ENCODE measurements around the gene PCSK2. TPM values are rescaled to one million over a fixed set of nuclear protein-coding genes. Genes with fewer than 3 reads are reported as not detected.

The PCSK2 gene
- total and polyA plus RNA-seq, 2 of the 8 experiments (the other 6 are each of a cell fraction or from before 2014, with no cell fraction given): 1.9 to 4.2 TPM

DNA sequence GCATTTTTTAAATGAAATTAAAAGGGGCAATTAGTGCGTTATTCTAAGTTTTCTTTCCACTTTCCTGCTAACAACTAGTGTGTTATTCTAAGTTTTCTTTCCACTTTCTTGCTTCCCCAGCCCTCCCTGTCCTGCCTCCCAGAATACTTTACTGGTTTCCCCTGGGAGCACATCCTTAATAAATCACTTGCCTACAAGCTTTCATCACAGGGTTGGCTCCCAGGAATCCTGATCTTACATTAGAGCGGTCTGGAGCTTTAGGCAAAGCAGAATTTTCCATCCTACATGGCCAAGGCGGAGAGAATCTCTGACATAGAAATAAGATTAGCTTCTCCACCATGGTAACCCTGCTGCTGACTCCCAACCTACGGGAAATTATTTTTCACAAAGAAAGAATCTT, 154.0 kb downstream of the PCSK2 start (continued):
- TF ChIP-seq, protein P1, sequence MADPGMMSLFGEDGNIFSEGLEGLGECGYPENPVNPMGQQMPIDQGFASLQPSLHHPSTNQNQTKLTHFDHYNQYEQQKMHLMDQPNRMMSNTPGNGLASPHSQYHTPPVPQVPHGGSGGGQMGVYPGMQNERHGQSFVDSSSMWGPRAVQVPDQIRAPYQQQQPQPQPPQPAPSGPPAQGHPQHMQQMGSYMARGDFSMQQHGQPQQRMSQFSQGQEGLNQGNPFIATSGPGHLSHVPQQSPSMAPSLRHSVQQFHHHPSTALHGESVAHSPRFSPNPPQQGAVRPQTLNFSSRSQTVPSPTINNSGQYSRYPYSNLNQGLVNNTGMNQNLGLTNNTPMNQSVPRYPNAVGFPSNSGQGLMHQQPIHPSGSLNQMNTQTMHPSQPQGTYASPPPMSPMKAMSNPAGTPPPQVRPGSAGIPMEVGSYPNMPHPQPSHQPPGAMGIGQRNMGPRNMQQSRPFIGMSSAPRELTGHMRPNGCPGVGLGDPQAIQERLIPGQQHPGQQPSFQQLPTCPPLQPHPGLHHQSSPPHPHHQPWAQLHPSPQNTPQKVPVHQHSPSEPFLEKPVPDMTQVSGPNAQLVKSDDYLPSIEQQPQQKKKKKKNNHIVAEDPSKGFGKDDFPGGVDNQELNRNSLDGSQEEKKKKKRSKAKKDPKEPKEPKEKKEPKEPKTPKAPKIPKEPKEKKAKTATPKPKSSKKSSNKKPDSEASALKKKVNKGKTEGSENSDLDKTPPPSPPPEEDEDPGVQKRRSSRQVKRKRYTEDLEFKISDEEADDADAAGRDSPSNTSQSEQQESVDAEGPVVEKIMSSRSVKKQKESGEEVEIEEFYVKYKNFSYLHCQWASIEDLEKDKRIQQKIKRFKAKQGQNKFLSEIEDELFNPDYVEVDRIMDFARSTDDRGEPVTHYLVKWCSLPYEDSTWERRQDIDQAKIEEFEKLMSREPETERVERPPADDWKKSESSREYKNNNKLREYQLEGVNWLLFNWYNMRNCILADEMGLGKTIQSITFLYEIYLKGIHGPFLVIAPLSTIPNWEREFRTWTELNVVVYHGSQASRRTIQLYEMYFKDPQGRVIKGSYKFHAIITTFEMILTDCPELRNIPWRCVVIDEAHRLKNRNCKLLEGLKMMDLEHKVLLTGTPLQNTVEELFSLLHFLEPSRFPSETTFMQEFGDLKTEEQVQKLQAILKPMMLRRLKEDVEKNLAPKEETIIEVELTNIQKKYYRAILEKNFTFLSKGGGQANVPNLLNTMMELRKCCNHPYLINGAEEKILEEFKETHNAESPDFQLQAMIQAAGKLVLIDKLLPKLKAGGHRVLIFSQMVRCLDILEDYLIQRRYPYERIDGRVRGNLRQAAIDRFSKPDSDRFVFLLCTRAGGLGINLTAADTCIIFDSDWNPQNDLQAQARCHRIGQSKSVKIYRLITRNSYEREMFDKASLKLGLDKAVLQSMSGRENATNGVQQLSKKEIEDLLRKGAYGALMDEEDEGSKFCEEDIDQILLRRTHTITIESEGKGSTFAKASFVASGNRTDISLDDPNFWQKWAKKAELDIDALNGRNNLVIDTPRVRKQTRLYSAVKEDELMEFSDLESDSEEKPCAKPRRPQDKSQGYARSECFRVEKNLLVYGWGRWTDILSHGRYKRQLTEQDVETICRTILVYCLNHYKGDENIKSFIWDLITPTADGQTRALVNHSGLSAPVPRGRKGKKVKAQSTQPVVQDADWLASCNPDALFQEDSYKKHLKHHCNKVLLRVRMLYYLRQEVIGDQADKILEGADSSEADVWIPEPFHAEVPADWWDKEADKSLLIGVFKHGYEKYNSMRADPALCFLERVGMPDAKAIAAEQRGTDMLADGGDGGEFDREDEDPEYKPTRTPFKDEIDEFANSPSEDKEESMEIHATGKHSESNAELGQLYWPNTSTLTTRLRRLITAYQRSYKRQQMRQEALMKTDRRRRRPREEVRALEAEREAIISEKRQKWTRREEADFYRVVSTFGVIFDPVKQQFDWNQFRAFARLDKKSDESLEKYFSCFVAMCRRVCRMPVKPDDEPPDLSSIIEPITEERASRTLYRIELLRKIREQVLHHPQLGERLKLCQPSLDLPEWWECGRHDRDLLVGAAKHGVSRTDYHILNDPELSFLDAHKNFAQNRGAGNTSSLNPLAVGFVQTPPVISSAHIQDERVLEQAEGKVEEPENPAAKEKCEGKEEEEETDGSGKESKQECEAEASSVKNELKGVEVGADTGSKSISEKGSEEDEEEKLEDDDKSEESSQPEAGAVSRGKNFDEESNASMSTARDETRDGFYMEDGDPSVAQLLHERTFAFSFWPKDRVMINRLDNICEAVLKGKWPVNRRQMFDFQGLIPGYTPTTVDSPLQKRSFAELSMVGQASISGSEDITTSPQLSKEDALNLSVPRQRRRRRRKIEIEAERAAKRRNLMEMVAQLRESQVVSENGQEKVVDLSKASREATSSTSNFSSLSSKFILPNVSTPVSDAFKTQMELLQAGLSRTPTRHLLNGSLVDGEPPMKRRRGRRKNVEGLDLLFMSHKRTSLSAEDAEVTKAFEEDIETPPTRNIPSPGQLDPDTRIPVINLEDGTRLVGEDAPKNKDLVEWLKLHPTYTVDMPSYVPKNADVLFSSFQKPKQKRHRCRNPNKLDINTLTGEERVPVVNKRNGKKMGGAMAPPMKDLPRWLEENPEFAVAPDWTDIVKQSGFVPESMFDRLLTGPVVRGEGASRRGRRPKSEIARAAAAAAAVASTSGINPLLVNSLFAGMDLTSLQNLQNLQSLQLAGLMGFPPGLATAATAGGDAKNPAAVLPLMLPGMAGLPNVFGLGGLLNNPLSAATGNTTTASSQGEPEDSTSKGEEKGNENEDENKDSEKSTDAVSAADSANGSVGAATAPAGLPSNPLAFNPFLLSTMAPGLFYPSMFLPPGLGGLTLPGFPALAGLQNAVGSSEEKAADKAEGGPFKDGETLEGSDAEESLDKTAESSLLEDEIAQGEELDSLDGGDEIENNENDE (IDR thresholded peaks at IDR 0.05; ENCODE audit: insufficient replicate concordance, low read length): no peak
- TF ChIP-seq, protein P2, sequence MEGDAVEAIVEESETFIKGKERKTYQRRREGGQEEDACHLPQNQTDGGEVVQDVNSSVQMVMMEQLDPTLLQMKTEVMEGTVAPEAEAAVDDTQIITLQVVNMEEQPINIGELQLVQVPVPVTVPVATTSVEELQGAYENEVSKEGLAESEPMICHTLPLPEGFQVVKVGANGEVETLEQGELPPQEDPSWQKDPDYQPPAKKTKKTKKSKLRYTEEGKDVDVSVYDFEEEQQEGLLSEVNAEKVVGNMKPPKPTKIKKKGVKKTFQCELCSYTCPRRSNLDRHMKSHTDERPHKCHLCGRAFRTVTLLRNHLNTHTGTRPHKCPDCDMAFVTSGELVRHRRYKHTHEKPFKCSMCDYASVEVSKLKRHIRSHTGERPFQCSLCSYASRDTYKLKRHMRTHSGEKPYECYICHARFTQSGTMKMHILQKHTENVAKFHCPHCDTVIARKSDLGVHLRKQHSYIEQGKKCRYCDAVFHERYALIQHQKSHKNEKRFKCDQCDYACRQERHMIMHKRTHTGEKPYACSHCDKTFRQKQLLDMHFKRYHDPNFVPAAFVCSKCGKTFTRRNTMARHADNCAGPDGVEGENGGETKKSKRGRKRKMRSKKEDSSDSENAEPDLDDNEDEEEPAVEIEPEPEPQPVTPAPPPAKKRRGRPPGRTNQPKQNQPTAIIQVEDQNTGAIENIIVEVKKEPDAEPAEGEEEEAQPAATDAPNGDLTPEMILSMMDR (IDR thresholded peaks at IDR 0.05; ENCODE audit: control extremely low read depth in 1 of 3, insufficient read depth in 1 of 3, low read depth in 1 of 3, low read length in 3 of 3): no peak
- TF ChIP-seq SAP30 (IDR thresholded peaks at IDR 0.05; ENCODE audit: insufficient read depth, insufficient replicate concordance, low read length) (no peak), TEAD4 (IDR thresholded peaks at IDR 0.05; ENCODE audit: low read depth, low read length) (no peak), GTF2F1 (IDR thresholded peaks at IDR 0.05; ENCODE audit: borderline replicate concordance, low read depth, low read length) (no peak), POLR2A (IDR thresholded peaks at IDR 0.05; ENCODE audit: control extremely low read depth in 1 of 2, low read depth in 2 of 2, low read length in 2 of 2) (no peak), BACH1 (IDR thresholded peaks at IDR 0.05; ENCODE audit: low read length) (no peak), FOSL1 (IDR thresholded peaks at IDR 0.05; ENCODE audit: insufficient read depth, low read depth, low read length) (no peak)
- TF ChIP-seq, protein P3, sequence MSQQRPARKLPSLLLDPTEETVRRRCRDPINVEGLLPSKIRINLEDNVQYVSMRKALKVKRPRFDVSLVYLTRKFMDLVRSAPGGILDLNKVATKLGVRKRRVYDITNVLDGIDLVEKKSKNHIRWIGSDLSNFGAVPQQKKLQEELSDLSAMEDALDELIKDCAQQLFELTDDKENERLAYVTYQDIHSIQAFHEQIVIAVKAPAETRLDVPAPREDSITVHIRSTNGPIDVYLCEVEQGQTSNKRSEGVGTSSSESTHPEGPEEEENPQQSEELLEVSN (IDR thresholded peaks at IDR 0.05): no peak

All from H1 (cell line).